Rectal smooth muscle tissue (tissue), 1 donor: ENCODE measurements around the gene LRP5.
"Not testable (repeated sequence)": the region's sequence is repeated elsewhere in the genome, so short reads cannot be mapped to it uniquely, and the experiment has no call there.

ENCODE experiments used
- H3K27ac ChIP-seq: one replicate; pipeline ENCODE4 v1.7.0; 2013; ENCODE audit warnings: low read depth, low read length, inconsistent platforms
- H3K27me3 ChIP-seq: one replicate; pipeline ENCODE4 v1.7.0; 2013; ENCODE audit warnings: low read length; ENCODE audit not compliant: control insufficient read depth, insufficient read depth
- H3K36me3 ChIP-seq: one replicate; pipeline ENCODE4 v1.7.0; 2013; ENCODE audit warnings: low read length; ENCODE audit not compliant: control insufficient read depth, insufficient read depth
- H3K4me1 ChIP-seq: one replicate; pipeline ENCODE4 v1.7.0; 2013; ENCODE audit warnings: low read length; ENCODE audit not compliant: control insufficient read depth, insufficient read depth
- H3K4me3 ChIP-seq: one replicate; pipeline ENCODE4 v1.7.0; 2013; ENCODE audit warnings: low read length
- H3K9ac ChIP-seq: one replicate; pipeline ENCODE4 v1.7.0; 2013; ENCODE audit warnings: low read length

The LRP5 gene

DNA sequence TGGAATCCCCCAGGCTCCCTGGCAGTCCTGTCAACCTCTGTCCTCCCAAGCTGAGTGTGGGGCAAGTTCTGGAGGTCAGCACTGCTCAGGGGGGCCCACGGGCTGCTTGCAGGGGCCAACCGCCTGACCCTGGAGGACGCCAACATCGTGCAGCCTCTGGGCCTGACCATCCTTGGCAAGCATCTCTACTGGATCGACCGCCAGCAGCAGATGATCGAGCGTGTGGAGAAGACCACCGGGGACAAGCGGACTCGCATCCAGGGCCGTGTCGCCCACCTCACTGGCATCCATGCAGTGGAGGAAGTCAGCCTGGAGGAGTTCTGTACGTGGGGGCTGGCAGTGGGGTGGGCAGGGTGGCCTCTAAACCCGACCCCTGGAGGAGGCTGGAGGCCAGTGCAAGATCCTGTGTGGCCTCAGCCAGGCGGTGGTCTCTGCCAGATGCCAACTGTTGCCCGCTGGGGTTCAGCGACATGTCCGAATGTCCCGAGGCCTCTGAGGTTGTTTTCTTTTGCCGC, 113.5 kb downstream of the LRP5 start:
- Histone ChIP-seq H3K36me3 (peaks cover 37% of the 10 kb centered on the region), H3K4me1 (no peaks in the 10 kb centered on the region), H3K27ac (no peak overlapping the region), H3K4me3 (no peak overlapping the region), H3K27me3 (no peaks in the 10 kb centered on the region), H3K9ac (no peak overlapping the region)

DNA sequence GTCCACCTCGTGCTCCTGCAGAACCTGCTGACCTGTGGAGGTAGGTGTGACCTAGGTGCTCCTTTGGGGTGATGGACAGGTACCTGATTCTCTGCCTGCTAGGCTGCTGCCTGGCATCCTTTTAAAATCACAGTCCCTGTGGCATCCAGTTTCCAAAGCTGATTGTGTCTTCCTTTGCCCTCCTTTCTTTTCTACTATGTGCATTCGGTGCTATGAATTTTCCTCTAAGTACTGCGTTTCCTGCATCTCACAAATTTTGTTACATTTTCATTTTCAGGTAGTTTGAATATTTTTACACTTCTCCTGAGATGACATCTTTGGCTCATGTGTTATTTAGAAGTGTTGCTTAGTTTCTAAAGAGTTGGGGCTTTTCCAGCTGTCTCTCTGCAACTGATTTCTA, 117.3 kb downstream of the LRP5 start:
- H3K4me1 ChIP-seq: no peaks in the 10 kb centered on the region
- H3K4me3 ChIP-seq: no peak overlapping the region
- no peak overlapping the region for H3K27ac ChIP-seq
- H3K36me3 ChIP-seq: peaks cover 31% of the 10 kb centered on the region
- no peak overlapping the region for H3K9ac ChIP-seq
- H3K27me3 ChIP-seq: no peaks in the 10 kb centered on the region

DNA sequence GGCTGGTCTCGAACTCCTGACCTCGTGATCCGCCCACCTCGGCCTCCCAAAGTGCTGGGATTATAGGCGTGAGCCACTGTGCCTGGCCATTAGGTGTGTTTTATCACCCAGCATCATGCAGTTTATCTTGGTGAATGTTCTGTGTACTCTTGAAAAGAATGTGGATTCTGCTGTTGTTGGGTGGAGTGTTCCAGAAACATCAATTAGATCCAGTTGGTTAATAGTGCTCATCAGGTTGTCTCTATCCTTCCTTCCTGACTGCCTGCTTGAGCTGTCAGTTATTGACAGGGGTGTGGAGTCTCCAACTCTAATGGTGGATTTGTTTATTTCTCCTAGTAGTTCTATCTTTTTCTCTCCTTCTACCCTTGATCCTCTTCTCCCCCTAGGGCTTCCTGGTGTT, 118.0 kb downstream of the LRP5 start:
- H3K4me1 ChIP-seq: no peaks in the 10 kb centered on the region
- no peak overlapping the region for H3K4me3 ChIP-seq
- H3K27me3 ChIP-seq: no peaks in the 10 kb centered on the region
- peaks cover 36% of the 10 kb centered on the region for H3K36me3 ChIP-seq
- H3K9ac ChIP-seq: no peak overlapping the region
- H3K27ac ChIP-seq: no peak overlapping the region

DNA sequence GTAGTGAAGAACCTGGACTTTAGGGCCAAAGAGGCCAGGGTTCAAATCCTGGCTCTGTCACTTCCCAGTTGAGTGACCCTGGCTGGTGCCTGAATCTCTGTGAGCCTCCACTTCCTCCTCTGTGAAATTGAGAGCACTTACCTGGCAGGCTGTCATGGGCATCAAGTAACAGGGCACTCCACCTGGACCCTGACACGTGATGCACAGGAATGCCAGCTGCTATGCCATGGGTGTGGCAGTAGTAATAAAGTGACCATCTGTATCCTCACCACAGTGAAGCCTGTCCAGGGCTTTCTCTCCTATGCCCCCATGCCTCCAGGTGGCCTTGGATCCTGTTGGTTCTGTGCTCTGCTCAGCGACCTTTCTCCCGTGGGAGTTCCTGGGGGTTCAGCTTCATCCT, 118.4 kb downstream of the LRP5 start:
- Histone ChIP-seq H3K36me3 (peaks cover 36% of the 10 kb centered on the region), H3K27ac (no peak overlapping the region), H3K4me3 (no peak overlapping the region), H3K4me1 (no peaks in the 10 kb centered on the region), H3K9ac (no peak overlapping the region), H3K27me3 (no peaks in the 10 kb centered on the region)

DNA sequence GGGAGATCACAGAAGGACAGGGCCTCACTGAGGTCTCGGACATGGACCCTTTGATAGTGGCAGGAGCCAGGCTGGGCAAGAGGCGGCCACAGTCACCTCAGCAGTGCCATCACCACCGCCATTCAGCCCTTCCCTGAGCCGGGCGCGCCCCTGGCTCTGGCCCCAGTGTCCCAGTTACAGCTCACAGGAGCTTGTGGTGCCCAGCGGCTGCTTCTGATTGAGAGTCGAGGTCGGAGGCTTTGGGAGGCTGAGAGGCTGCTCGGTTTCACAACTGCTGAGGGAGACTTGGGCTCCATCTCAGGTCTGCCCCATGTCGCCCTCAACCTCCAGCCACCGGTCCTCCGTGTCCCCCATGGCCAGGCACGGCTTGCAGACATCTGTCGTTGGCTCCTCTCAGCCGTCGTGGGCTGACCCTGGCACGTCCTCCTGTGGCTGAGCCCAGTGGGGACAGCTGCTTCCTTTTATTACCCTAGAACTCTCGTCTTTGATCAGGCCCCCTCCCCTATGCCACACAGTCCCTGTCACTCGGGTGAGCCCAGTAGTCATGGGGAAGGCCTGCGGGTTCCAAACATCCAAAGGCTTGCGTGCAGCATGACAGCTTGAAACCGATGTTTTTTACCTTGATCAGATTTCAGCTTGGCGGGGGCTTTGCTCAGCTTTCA, 119.7 kb downstream of the LRP5 start:
- Histone ChIP-seq H3K9ac (no peak overlapping the region), H3K36me3 (peaks cover 28% of the 10 kb centered on the region), H3K4me3 (no peak overlapping the region), H3K27ac (no peak overlapping the region), H3K4me1 (no peaks in the 10 kb centered on the region), H3K27me3 (no peaks in the 10 kb centered on the region)

DNA sequence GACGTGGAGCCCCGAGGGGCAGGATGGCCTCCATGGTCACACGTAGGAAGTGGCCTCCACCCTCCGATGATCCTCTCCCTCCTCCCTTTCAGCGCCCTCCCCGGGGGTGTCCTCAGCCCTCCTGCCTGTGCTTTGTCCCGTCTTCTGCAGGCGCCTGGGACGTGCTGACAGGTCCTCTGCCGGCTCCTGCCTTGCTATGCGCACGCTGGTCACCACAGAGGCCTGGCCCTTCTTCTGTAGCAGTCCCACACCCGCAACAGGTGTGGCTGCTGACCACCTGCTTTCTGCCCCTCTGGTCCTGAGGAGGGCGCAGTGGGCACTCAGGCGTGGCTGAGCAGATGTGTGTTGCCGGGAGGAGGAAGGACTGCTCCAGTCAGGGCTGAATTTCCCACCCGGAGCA, 120.5 kb downstream of the LRP5 start:
- no peak overlapping the region for H3K4me3 ChIP-seq
- H3K4me1 ChIP-seq: no peaks in the 10 kb centered on the region
- H3K27me3 ChIP-seq: no peaks in the 10 kb centered on the region
- H3K27ac ChIP-seq: no peak overlapping the region
- H3K36me3 ChIP-seq: peaks cover 29% of the 10 kb centered on the region
- H3K9ac ChIP-seq: no peak overlapping the region

DNA sequence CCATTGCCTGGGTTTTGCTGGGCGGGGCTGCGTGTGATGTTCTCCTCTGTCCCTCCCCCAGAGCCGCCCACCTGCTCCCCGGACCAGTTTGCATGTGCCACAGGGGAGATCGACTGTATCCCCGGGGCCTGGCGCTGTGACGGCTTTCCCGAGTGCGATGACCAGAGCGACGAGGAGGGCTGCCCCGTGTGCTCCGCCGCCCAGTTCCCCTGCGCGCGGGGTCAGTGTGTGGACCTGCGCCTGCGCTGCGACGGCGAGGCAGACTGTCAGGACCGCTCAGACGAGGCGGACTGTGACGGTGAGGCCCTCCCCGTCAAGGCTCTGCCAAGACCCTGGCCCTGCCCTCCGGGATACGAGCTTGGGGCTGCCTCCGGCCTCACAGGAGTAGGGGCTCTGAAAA, 121.2 kb downstream of the LRP5 start:
- no peaks in the 10 kb centered on the region for H3K27me3 ChIP-seq
- no peaks in the 10 kb centered on the region for H3K4me1 ChIP-seq
- no peak overlapping the region for H3K27ac ChIP-seq
- no peak overlapping the region for H3K4me3 ChIP-seq
- peaks cover 29% of the 10 kb centered on the region for H3K36me3 ChIP-seq
- H3K9ac ChIP-seq: no peak overlapping the region

DNA sequence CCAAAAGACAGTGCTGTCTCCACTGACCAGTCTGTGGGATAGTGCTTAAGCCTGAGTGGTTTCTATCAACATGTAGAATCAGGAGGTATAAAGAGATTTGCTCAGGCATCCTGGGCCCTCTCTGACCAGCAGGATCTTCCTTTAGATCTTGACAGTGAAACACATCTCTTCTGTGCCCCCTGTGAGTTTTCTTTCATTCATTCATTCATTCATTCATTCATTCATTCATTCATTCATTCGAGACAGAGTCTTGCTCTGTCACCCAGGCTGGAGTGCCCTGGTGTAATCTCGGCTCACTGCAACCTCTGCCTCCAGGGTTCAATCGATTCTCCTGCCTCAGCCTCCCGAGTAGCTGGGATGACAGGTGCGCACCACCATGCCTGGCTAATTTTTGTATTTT, 121.8 kb downstream of the LRP5 start:
- not testable (repeated sequence) for H3K9ac ChIP-seq, H3K4me1 ChIP-seq, H3K27me3 ChIP-seq, H3K27ac ChIP-seq, H3K4me3 ChIP-seq
- H3K36me3 ChIP-seq: peaks cover 32% of the 10 kb centered on the region

DNA sequence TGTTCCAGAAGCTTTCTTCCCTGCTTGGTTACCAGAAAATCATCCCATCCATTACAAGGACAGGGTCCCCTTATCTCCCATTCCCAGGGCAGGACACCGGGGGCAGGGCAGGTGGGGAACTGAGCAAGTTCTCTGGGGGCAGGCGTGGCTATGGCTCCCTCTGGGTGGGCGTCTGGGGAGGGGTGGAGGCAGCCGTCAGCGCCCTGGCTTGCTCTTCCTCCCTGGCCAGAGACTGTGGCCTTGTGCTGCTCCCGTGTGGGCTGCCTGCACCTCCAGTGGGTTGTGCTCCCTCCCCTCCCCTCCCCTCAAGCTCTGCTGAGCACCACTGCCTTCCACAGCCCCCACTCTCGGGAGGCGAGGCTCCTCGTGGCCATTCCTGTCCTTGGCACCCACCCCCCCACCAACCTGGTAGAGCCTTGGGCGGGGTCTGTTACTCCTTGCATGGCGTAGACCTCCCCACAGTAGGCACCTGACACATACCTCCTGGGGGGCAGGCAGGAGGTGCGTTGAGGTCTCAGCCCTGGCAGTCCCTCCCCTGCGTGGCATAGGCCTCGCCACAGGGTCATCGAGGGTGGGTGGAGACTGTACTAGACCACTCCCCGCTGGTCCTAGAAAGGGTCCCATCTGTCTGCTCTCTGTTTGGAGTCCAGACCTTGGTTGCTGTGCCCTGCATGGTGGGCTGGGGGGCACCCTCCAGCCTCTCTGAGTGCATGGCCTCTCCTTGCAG, 123.9 kb downstream of the LRP5 start:
- peaks cover 28% of the 10 kb centered on the region for H3K36me3 ChIP-seq
- H3K9ac ChIP-seq: no peak overlapping the region
- H3K4me3 ChIP-seq: no peak overlapping the region
- no peak overlapping the region for H3K27ac ChIP-seq
- no peaks in the 10 kb centered on the region for H3K4me1 ChIP-seq
- H3K27me3 ChIP-seq: no peaks in the 10 kb centered on the region

DNA sequence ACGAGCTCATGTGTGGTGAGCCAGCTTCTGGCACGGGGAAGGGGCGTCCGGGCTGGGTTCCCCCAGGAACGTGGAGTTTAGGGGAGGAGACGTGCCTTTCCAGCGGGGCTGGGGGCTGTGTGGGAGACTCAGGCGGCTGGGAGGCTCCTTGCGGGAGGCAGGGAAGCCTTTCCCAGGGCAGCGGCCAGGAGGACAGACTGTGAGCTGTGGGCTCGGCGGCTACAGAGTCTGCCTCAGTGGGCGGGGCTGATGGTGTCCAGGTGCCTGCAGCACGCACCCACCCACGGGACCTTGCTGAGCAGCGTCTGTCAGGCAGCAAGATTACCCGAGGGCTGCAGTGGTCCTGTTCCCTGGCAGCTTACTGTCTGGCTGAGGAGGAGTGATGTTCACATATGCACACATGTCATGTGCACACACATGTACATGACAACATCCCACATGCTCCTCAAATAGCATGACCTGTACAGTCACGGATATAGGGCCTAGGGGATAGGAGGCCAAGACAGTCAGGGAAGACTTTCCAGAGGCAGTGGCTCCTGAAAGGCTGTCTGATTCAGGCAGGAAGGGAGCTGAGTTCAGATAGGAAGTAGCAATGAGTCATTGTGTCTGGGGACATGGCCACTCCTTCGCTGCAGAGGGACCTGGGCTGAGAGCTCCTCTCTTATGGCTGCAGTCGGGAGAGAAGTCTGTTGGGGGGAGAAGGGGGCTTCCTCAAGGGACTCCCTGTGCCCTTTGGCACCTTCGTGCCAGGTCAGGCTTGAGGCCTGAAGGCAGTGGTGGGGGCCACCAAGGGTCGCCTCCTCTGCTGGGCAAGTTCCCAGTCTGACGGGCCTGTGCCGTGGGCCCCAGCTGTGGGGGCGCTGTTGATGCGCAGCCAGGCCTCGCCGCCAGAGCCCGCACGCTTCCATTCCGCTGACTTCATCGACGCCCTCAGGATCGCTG, 124.9 kb downstream of the LRP5 start:
- peaks cover 28% of the 10 kb centered on the region for H3K36me3 ChIP-seq
- no peaks in the 10 kb centered on the region for H3K27me3 ChIP-seq
- H3K4me3 ChIP-seq: no peak overlapping the region
- no peak overlapping the region for H3K27ac ChIP-seq
- no peak overlapping the region for H3K9ac ChIP-seq
- no peaks in the 10 kb centered on the region for H3K4me1 ChIP-seq

DNA sequence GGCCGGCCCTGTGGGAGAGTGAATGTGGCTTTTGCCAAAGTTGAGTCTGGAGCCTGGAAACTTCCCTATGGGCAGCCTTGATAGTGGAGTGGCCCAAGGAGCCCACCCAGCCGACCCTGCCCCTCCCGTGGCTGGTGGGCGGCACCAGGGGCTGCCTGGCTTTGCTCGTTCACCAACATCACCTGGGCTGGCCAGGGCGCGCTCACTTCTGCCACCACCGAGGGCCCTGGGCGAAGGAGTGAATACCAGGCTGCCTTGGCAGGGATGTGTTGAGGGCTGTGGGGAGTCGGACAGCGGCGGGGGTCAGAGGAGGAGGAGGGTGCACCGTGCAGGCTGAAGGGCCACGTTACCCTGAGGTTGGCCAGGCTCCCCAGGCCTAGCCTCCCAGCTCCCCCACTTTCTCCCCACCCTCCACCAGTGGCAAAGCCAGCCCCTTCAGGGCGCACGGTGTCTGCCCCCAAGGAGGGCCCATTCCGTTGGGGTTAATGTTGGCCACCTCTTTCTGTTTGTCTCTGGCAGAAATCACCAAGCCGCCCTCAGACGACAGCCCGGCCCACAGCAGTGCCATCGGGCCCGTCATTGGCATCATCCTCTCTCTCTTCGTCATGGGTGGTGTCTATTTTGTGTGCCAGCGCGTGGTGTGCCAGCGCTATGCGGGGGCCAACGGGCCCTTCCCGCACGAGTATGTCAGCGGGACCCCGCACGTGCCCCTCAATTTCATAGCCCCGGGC, 125.7 kb downstream of the LRP5 start:
- Histone ChIP-seq H3K4me3 (no peak overlapping the region), H3K9ac (no peak overlapping the region), H3K27ac (no peak overlapping the region), H3K4me1 (no peaks in the 10 kb centered on the region), H3K27me3 (no peaks in the 10 kb centered on the region), H3K36me3 (peaks cover 31% of the 10 kb centered on the region)
